BJ (cell line): Measurements from ENCODE around the gene CD81. TPM values are rescaled to one million over a fixed set of nuclear protein-coding genes. Genes with fewer than 3 reads are reported as not detected.

Experiments used
- CTCF ChIA-PET: fragments of 350-600 bp; formaldehyde crosslinking; extraction: SDS; loops from one replicate; lab custom pipeline; 2021; ENCODE audit warnings: antibody characterized with exemption, inconsistent platforms; lab: Yijun Ruan, JAX
- POLR2A ChIA-PET: fragments of 300-600 bp; sonication (Branson Sonifier 250); formaldehyde crosslinking; extraction: SDS; loops from one replicate; lab custom pipeline; 2021; ENCODE audit warnings: antibody characterized with exemption; lab: Charles Lee
- DNase-seq: peaks from one replicate; pipeline ENCODE4 v3.0.0-alpha.2; 2011; ENCODE audit warnings: low read depth
- H3K27me3 ChIP-seq: 2 replicates; pipeline ENCODE4 v1.6.0; 2011; ENCODE audit warnings: low read length; ENCODE audit not compliant: control insufficient read depth, insufficient read depth
- H3K36me3 ChIP-seq: 2 replicates; pipeline ENCODE4 v1.5.1; 2011; ENCODE audit warnings: low read length; ENCODE audit not compliant: control insufficient read depth, insufficient read depth
- H3K4me3 ChIP-seq: 2 replicates; pipeline ENCODE4 v1.5.1; 2011; ENCODE audit warnings: low read depth, mild to moderate bottlenecking, control low read depth, low read length
- polyA plus RNA-seq: library from polyadenylated mRNA; depleted of rRNA; stranded (reverse); fragments of >200 nt; gene quantifications from 2 replicates; pipeline ENCODE4 v1.2.3, GENCODE V29; 2011
- TF ChIP-seq, protein P1 (sequence below): IDR thresholded peaks from 2 replicates; pipeline ENCODE4 v1.5.1; 2011; ENCODE audit warnings: low read depth, mild to moderate bottlenecking, control low read depth, inconsistent platforms, low read length, moderate library complexity; ENCODE audit not compliant: insufficient read depth

The CD81 gene
- polyA plus RNA-seq, 1 experiment: 875 TPM

DNA sequence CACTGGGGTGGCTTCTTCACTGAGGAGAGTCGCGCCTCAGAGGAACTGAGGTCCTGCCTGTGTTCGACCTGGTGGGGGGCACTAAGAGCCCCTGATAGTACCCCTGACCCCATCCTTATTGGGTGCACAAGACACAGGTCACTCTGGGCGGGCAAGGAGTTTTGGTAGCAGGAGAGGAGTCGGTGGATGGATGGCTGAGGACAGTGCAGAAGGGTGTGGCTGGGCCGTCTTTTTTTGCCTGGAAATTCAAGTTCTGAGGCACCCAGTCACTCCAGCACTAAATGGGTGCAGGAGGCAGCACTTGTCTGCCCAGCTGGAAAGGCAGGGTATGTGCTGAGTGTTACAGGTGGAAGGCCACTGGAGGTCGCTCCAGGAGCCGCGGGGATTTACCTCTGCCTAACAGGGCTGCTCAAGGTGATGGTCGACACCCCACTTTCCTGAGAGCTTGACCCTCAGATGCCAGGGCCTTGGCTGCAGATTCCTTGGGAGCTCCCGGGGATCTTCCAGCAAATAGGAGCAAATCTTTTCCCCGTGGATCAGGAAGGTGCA is 24.4 kb downstream of the CD81 start:
- TF ChIP-seq, protein P1, sequence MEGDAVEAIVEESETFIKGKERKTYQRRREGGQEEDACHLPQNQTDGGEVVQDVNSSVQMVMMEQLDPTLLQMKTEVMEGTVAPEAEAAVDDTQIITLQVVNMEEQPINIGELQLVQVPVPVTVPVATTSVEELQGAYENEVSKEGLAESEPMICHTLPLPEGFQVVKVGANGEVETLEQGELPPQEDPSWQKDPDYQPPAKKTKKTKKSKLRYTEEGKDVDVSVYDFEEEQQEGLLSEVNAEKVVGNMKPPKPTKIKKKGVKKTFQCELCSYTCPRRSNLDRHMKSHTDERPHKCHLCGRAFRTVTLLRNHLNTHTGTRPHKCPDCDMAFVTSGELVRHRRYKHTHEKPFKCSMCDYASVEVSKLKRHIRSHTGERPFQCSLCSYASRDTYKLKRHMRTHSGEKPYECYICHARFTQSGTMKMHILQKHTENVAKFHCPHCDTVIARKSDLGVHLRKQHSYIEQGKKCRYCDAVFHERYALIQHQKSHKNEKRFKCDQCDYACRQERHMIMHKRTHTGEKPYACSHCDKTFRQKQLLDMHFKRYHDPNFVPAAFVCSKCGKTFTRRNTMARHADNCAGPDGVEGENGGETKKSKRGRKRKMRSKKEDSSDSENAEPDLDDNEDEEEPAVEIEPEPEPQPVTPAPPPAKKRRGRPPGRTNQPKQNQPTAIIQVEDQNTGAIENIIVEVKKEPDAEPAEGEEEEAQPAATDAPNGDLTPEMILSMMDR: no peak
- Histone ChIP-seq H3K36me3 (peaks cover 29% of the 10 kb centered on the region), H3K27me3 (no peaks in the 10 kb centered on the region), H3K4me3 (peak overlapping the region; percentile 100)
- ChIA-PET POLR2A (interaction anchor here (1.8 kb wide), 1 partner anchor 96 kb away, joined by 6 read pairs; no protein-coding TSS in a partner anchor), CTCF (interaction anchor here (1.0 to 4.8 kb wide), 7 partner anchors 14 to 217 kb away, joined by 3 to 43 read pairs (median 4); no protein-coding TSS in a partner anchor)
- DNase-seq: no peak

- ChIA-PET CTCF (interaction anchor here (4.8 kb wide), 1 partner anchor 96 kb away, joined by 43 read pairs; no protein-coding TSS in a partner anchor), POLR2A (no interaction called here)
- no peak overlapping the region; the same call in 1 of the 2 replicates for H3K4me3 ChIP-seq
- no peak for DNase-seq
- TF ChIP-seq, protein P1: no peak
- no peaks in the 10 kb centered on the region for H3K27me3 ChIP-seq
- H3K36me3 ChIP-seq: peaks cover 23% of the 10 kb centered on the region
Measured at GRCh38 chr11:2402106-2402505, 25.0 kb downstream of the CD81 start.

- no peak for DNase-seq
- ChIA-PET POLR2A (interaction anchor here (0.5 kb wide), 1 partner anchor 26 kb away, joined by 3 read pairs; no protein-coding TSS in a partner anchor), CTCF (interaction anchor here (1.0 to 1.8 kb wide), 3 partner anchors 9 to 98 kb away, joined by 4 to 7 read pairs (median 5); no protein-coding TSS in a partner anchor)
- Histone ChIP-seq H3K4me3 (no peak overlapping the region), H3K27me3 (no peaks in the 10 kb centered on the region), H3K36me3 (peaks cover 22% of the 10 kb centered on the region)
- TF ChIP-seq, protein P1: no peak
Measured at GRCh38 chr11:2402890-2403645, 26.0 kb downstream of the CD81 start.

DNA sequence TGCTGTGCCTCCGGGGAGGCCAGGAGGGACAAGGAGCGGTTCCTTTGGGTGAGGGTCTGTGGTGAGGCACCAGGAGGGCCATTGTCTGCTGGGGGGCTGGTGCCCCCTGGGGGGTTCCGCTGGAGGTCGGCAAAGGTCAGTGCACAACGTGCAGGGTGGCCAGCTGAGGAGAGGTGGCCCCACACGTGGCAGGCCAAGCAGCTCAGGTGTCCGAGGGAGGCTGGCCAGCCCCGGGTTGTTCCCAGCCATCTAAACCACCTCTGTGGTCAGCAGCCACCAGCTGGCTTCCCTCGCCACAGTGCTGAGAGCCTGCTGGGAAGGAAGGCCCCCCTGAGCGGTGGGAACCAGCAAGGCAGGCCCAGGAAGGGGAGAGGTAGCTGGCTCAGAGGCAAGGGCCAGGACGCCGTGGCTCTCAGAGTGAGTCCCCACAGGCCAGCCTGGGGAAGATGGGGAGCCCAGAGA is 27.7 kb downstream of the CD81 start:
- TF ChIP-seq, protein P1: no peak
- ChIA-PET POLR2A (no interaction called here), CTCF (interaction anchor here (1.2 to 2.0 kb wide), 4 partner anchors 14 to 100 kb away, joined by 4 to 9 read pairs (median 6); no protein-coding TSS in a partner anchor)
- Histone ChIP-seq H3K27me3 (peaks cover 6% of the 10 kb centered on the region), H3K4me3 (no peak overlapping the region), H3K36me3 (peaks cover 18% of the 10 kb centered on the region)
- DNase-seq: no peak

DNA sequence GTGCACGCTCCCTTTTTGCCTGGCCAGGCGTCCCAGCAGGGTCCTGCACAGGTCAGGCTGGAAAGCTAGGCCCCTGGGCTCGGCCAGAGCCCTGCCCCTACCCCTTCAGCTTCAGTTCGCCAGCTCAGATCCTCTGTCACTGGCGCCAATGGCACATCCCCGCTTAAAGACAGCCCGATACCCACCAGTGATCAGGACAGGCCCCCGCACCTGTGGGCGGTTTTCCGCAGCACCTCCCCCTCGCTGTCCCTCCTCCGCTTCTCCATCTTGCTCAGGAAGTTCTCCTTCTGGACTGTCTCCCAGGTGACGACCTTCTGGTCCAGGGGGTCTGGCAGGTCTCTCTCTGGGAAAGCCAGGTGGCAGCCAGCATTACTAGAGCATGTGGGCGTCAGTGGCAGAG is 29.3 kb downstream of the CD81 start:
- Histone ChIP-seq H3K27me3 (peaks cover 8% of the 10 kb centered on the region), H3K4me3 (no peak overlapping the region), H3K36me3 (peaks cover 18% of the 10 kb centered on the region)
- DNase-seq: no peak
- ChIA-PET POLR2A (no interaction called here), CTCF (interaction anchor here (2.0 kb wide), 1 partner anchor 101 kb away, joined by 9 read pairs; no protein-coding TSS in a partner anchor)
- TF ChIP-seq, protein P1: no peak
